ENCODE data around the gene PTGIS.

The PTGIS gene

DNA sequence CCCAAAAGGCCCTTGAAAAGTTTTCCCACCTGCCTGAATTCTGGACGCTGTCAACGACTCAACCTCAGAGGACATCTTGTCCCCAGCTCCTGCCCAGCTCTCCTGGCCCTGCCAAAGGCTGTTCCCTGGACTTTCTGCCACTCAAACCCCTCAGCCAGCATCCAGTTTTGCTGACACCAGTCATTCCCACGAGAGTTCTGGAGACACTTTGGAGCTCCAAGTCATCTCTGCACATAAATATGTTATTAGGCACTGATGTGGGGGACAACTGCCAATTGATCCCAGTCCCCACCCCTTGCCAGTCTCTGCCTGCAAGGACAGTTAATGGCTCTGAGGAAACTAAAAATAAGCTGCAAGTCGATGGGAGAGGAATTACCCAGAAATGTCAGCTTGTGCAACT, 46.6 kb downstream of the PTGIS start:
- DNase-seq, result no peak

DNA sequence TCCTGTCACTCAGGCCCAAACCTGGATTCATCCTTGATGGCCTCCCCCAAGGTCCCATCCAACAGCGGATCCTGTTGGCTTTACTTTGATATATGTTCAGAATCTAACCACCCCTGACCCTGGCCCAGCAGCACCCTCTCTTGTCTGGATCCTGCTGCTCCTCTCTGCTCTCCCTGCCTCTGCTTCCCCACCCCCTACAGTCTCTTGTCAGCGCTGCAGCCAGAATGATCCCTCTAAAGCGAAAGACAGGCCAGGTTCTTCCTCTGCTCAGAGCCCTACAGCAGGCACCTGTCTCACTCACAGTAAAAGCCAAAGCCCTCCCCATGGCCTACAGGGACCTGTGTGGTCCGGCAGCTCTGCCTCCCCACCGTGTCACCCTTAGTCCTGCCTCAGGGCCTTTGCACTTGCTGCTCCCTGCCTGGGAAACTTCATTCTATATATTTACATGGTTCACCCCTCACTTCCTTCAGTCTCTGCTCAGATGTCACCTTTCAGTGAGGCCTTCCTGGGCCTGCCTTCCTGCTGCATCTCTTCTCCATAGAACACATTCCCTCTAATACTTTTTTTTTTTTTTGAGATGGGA, 48.1 kb downstream of the PTGIS start:
- no peak for DNase-seq

DNA sequence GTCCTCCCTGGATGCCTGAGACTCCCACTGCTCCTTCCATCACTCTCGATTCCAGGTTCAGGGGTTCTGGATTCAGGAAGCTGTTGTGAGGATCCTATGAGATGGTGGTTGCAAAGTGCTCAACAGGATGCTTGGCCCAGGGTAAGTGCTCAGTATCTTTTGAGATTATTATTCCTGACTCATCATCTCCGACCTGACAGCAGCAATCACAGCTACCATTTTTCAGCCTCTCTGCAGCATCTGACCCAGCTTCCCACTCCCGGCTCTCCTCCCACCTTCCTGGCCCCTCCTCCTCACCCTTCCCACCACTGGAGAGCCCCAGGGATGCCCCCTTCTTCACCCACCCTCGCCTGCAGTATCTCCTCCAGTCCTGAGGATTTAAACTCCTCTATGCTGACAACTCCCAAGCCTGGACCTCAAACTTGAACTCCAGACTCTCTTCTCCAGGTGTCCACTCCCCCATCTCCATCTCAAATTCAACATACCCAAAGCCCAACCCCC, 48.7 kb downstream of the PTGIS start:
- no peak for DNase-seq

DNA sequence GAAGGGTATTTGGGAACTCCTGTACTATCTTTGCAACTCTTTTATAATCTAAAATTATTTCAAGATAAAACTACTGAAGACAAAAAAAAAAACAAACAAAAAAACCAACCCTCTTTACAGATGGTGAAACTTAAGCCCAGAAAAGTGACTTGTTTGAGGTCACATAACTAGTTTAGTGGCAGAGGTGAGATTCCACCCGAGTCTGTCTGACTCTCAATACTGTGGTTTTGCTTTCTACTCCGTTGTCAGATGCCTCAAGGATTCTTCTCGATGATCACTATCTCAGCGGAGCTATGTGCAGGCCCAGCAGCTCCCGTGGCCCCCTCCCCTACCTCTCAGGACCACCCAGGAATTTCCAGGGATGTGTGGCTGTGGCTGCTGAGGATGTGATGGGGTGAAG, 49.4 kb downstream of the PTGIS start:
- DNase-seq, result no peak

DNA sequence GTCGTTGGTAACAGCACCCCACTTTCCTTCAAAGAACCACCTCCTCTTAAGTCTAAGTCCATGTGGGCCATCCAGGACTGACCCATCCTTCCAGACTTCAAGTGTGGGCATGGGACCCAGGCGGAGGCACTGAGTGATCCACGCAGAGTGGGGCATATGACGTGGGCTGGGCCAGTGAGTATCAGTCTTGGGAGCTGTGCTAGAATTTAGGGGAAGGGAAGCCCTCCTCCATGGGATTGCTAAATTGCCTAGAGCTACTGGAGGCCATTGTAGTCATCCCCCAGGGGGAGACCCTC, 50.2 kb downstream of the PTGIS start:
- no peak for DNase-seq

DNA sequence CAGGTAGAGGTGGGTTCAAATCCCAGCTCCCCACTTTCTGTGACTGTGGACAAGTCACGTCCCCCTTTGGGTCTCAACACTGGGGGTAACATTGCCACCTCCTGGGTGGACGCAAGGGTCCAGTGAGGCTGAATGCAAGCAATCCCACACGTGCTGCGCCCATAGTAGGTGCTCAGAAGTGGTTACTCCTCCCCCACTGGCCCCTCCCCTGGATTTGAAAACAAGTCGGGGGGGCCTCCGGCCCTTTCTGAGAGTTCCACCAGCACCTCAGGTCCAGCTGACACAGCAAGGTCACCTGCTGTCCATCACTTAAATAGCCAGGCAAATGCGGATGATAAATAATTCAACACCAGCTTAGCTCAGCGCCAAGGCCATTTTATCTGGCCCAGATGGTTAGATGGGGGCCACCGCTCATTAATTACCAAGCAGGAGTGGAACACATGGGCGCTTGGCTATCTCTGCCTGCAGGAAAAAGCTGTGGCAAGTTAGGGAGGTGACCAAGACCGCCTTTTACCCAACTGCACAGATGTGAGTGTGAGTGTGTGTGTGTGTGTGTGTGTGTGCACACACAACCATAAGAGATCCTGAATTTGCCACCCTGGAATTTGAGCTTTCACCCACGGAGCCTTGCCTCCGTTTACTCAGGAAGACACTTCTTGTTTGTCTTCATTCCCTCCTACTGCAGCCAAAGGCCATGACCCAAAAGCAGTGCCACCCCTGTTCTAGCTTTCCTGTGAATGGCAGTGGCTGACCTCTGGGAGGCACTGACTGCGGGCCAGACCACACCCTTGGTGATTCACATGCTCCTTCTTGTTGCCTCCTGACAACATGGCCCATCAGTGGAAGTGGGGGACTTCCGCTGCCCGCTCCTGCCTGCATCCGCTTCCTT, 50.8 kb downstream of the PTGIS start:
- no peak for DNase-seq

DNA sequence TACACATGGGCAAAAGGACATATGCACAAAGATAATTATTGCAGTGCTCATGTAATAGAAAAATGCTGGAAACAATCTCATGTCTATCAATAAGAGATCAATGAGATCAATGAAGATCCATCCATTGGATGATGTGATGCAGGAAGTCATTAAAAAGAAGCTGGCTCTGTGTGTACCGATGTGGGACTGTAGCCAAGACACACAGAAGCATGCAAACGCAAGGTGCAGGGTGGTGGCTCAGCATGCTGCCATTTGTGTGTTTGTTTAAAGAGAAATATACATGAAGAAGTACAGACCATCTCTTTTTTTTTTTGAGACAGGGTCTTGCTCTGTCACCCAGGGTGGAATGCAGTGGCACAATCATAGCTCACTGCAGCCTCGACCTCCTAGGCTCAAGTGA, 52.4 kb downstream of the PTGIS start:
- peak; percentile 66 for DNase-seq

DNA sequence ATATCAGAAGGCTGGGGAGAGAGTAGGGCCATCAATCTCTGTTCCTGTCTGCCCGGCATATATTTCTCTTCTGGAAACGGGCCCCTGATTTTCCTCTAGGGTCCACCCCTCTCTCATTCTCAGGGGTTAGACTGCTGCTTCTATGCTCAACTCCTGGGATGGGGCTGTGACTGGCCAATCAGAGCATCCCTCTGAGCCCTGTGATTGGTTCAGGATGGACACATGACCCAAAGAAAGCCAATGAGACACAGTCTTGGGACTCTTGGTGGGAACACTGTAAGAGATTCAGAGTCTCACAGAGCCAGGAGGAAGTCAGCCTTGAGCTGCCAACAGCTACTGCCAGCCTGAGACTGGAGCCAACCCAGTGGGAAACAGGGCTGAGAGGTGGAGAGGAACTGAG, 54.4 kb downstream of the PTGIS start:
- DNase-seq, result no peak

DNA sequence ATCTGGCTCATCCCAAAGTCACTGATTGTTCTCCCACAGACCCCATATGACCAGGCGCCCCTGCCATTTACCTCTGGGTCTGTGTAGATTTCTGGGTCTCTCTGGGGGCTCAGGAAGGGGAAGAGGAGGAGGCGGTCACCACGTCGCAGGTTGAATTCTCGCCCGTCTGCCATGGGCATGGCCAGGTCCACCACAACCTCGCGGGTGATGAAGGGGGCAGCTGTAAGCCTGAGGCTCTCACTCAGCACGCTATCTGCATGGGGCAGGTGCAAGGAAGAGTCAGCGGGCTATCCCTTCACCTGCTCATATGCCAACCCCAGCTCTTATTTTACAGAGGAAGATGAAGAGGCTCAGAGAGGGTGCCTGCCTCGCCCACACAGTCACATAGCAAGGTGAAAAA, 54.9 kb downstream of the PTGIS start:
- DNase-seq, result peak; percentile 26

DNA sequence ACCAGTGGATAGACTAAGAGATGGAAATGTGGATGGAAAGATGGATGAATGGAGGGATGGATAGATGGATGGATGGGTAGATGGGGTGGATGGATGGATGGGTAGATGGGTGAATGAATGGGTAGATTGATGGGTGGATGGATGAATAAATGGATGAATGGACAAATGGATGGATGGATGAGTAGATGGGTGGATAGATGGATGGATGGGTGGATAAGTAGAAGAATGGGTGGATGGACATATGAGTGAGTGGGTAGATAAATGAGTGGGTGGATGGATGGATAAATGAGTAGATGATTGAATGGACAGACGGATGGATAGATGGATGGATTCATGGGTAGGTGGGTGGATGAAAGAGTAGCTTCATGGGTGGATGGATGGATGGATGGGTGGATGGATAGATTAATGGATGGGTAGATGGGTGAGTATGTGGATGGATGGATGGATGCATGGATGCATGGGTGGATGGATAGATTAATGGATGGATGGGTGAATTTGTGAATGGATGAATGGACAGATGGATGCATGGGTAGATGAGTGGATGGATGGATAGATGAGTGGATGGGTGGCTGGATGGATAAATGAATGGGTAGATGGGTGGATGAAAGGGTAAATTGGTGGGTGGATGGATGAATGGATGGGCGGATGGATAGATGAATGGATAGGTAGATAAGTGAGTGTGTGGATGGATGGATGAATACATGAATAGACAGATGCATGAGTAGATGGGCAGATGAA, 56.0 kb downstream of the PTGIS start:
- DNase-seq, result no peak

DNA sequence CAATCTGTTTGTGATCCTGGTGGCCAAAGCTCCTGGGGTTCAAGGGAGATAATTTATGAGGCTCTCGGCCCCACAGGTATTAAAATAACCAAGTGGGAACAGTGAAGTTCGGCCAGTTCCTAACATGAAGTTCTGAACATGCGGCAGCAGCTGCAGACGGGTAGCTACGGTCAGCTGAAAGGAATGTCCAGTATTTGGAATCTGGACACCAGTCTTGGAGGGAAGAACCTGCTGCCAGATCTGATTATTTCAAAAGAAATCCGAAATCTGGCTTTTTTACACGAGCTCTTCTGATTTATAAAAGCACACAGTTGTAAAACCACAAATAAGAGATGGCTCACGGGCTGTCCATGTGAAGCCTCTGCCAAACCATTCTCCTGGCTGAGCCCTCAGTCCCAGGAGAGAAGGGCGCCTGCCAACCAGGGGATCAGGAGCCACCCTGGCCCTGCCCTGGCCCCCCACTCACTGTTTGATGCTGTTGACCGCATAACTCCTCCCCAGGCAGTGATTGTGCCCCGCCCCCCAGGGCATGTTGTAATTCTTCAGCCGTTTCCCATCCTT, 57.3 kb downstream of the PTGIS start:
- DNase-seq, result no peak

DNA sequence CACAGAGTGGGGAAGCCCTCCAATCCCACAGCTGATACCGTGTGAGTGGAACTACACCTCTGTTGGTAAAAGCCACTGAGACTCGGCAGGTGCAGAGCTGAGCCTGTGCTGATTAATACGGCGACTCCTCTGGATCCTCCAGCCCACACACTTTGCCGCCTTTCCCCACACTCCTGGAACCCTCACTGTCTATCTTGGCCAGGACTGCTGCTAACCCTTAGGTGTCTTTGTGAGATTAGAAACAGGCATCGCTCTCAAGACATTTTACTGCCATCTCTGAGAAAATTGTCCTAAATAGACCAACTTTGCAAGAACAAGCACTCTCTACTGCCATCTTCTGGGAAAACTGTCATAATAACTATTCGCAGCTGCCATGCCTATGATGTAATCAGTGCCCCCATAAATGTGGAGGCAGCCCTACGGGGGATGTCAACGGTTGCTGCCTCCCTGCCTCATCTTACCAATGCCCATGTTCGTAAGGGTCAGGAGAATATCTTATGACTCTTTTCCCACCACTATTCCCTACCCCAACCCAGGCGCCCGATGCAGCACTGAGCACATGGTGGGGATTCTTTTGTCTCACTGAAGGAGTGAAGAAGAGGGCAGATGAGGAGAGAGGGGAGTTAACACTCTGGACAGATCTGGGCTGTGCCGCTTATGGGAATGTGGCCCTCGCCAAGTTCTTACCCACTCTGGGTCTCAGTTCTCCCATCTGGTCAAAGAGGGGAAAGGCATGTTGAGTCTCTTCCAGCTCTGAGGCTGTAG, 59.3 kb downstream of the PTGIS start:
- DNase-seq, result peak; percentile 42

DNA sequence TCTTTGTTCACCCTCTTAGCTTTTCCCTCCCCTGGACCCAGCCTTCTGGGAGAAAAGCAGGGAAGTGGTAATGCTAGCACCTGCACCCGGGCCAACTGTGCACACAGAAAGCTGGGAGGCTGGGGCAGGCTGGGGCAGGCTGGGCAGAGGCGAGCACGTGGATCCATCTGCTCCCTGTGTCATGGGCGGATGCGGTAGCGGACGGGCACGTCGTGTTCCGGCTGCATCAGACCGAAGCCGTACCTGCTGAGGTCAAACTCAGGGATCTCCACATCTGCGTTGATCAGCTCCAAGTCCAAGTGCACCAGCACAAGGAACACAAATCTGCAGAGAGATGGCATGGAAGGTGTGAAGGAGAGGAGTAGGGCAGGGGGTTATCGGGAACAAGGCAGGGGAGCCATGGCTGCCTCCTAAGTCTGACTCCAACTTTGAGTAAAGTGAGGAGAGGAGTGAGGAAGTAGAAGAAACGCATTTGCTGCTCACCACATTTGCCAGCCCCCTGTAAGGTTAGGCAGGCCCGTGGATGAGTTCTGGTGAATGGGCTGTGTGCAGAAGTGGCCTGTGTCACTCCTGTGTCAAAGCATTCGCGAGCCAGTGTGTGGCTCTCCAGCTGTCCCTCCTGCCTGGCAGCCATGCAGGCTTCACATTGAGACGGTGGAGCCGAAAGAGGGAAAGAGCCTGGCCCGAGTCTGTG, 60.0 kb downstream of the PTGIS start:
- DNase-seq, result peak; percentile 49

DNA sequence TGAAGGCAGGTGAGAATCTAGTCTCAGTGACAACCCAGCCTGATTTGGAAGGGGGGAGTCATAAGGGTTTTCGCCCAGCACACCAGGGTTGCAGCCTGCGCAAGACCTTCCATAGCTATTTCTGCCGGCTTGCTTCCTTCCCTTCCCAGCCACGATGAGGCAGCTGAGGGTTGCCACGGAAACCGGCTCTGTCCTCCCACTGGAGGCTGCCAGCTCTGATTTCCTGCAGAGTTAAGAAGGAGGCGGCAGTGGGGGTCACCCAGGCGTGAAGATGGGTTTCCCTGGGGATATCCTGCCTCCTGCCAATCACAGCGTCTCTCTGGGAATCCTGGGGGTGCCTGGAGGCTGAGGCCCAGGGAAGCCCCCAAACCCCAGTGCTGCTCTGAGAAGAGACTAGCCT, 62.4 kb downstream of the PTGIS start:
- peak; percentile 54 for DNase-seq

DNA sequence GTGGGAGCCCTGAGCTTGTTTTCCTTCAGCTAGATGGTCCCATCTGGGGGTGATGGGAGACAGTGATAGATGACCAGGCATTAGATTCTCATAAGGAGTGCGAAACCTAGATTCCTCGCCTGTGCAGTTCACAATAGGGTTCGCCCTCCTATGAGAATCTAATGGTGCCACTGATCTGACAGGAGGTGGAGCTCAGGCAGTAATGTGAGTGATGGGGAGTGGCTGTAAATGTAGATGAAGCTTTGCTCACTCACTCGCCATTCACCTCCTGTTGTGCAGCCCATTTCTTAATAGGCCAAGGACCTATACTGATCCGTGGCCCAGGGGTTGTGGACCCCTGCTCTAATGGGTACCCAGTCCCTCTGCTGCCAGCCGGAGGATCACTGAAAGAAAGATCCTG, 64.8 kb downstream of the PTGIS start:
- DNase-seq, result no peak

DNA sequence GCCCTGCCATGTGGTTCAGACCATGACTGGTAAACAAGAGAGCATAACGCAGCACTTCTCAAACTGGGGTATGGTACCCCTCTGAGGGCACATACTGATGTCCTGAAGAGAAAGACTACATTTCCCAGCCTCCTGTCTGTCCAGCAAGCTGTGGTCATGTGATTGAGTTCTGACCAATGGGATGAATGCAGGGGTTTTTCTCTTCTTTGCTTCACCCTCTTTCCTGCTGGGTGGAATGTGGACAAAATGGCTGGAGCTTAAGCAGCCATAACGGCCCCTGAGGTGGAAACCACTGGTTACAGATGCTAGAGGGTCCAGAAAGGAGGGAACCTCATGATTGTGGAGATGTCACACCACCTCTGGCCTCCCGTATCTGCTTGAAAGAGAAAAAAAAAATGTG, 66.0 kb downstream of the PTGIS start:
- no peak for DNase-seq

DNA sequence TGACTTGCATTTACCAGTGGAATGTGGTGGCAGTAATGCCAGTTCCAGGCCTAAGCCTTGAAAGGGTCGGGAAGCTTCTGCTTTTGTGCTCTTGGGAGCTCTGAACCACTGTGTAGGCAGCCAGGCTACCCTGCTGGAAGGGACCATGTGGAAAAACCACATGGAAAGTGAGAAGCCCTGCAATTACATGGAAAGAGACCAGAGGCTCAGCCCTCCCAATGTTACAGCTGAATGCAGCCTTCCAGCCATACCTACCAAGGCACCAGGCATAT, 70.6 kb downstream of the PTGIS start:
- DNase-seq, result no peak

DNA sequence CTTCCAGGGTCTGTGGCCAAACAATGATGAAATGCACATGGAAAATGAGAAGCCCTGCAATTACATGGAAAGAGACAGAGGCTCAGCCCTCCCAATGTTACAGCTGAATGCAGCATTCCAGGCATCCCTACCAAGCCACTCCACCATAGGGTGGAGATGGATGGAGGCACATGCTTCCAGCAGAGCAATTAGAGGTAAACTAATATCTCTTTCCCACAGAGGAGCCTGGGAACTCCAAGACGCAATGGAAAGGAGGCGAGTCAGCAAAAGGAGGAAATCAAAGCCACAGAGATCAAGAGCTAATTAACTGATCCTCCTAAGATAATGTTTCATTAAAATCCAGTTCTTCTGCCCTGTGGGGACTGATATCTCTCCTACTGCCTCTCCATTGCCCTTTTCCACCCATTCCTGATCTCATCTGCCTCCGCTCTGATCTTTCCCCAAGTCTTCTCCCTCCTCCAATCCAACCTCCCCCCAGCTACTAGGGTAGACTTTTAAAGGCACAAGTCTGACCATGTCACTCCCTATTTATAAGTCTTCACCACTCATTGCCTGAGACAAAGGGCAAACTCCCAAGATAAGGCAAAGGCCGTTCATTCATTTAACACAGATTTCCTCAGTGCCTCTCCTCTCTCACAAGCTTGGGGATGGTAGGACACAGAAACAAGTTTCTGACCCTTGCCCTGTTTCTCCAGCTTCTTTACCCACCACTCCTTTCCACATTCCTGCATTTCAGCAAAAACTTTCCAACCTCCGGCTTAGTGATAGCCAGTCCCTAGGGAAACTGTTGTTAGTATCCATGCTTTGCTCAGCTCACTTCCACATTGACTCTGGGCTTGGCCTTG, 71.2 kb downstream of the PTGIS start:
- DNase-seq, result no peak

DNA sequence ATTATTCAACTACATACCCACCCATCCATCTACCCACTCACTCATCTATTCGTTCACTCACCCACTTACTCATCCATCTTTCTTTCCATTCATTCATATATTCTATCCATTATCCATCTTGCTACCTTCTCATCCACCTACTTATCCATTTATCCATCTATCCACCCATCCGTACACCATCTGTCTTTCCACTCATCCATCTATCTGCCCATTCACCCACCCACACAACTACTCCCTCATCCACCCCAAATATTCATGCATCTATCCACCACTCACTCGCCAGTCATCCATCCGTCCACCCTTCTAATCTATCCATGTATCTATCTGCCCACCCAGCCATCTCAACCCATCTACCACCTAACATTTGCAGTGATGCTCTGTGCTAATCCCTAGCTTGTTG, 71.9 kb downstream of the PTGIS start:
- DNase-seq, result no peak

DNA sequence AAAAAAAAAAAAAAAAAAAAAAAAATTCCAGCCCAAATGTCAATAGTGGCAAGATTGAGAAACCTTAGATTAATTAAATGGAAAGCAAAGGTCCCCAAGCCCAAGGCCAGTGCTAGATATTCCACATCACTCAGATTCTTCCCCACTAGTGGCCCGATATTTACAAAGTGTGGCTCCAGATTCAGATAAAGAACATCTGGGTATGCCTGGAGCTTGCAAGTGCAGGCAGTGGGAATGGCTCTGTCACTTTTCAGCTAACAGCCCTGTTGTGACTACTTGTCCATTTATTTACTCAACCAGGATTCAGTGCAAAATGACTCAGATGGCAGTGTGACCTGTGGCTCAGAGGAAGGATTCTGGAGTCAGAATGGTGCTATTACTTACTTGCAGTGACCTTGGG, 77.2 kb downstream of the PTGIS start:
- no peak for DNase-seq

DNA sequence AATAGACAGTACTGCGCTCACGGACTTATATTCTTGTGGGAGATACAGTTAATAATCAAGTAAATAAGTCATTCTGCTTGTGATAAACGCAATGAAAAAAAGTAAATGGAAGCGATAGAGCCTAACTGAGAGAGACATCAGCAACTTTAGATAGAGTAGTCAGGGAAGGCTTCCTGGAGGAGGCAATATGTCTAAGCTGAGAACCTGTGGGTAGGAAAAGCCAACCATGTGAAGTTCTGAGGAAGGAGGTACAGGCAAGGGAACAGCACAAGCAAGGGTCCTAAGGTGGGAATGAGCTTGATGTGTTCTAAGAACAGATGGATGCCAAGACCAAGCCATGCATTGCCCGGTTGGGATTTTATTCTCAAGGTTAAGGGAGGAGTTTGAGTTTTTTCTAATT, 78.2 kb downstream of the PTGIS start:
- DNase-seq, result no peak

DNA sequence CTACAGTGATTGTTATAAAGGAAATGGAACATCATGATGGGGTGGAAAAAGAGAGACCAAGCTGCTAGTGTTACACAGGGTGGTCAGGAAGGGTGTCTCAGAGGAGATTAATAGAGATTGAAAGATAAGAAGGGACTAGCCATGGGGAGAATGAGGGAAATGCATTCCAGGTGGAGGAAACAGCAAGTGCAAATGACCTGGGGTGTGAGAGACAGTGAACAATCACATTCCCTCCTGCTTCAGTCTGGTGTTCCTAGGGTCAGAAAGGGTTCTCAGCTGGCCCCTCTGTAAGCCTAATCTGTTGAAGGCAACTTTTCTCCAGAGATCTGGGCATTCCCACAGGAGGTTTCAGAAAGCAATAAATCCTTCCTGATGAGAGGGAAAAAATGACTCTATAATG, 81.9 kb downstream of the PTGIS start:
- no peak for DNase-seq

All from NCI-H146 (cell line).